B cell (primary cell): ENCODE measurements around the gene ARHGAP26. TPM values are rescaled to one million over a fixed set of nuclear protein-coding genes. Genes with fewer than 3 reads are reported as not detected.

Experiments
- ATAC-seq: fragments of 200-7000 bp; cut with Tn5 transposase; one replicate; pipeline ENCODE4 v1.10.0; 2021; ENCODE audit warnings: low read depth, mild to moderate bottlenecking, moderate number of reproducible peaks, moderate library complexity
- CTCF ChIA-PET: fragments of 350-600 bp; sonication (Branson Sonifier 250); formaldehyde crosslinking; loops from one replicate; lab custom pipeline; 2021; ENCODE audit warnings: antibody characterized with exemption, inconsistent platforms; lab: Charles Lee
- POLR2A ChIA-PET: fragments of 350-600 bp; sonication (Branson Sonifier 250); formaldehyde crosslinking; loops from one replicate; lab custom pipeline; 2021; ENCODE audit warnings: antibody characterized with exemption; lab: Charles Lee
- DNase-seq: peaks from one replicate; pipeline ENCODE4 v3.0.0; 2013
- H2AFZ ChIP-seq: 2 replicates; pipeline ENCODE4 v1.6.1; 2012; ENCODE audit warnings: mild to moderate bottlenecking, low read depth, low read length; ENCODE audit not compliant: insufficient read depth, poor library complexity, severe bottlenecking
- H3K27ac ChIP-seq, 2 donors: 1 replicate in 1 of 2; 2 replicates in 1 of 2; pipeline ENCODE4 v1.5.1; 2012 to 2013; ENCODE audit warnings: low read length in 2 of 2, mild to moderate bottlenecking in 2 of 2, moderate library complexity in 1 of 2
- H3K27me3 ChIP-seq, 4 experiments: fragments of 200-600 bp in 1 of 4; sonication (generic) in 1 of 4; replicated peaks in 1 of 4; 1 replicate in 2 of 4; 2 replicates in 2 of 4; pipeline versions ENCODE4 v1.6.1 to v1.7.0; 2013 to 2016; ENCODE audit warnings: low read length in 3 of 4, mild to moderate bottlenecking in 2 of 4, mixed read lengths in 1 of 4, moderate library complexity in 1 of 4; ENCODE audit not compliant: insufficient read depth in 4 of 4, control insufficient read depth in 3 of 4; ENCODE audit errors: control extremely low read depth in 1 of 4
- H3K36me3 ChIP-seq, 2 experiments: replicated peaks in 1 of 2; 1 replicate in 1 of 2; 2 replicates in 1 of 2; pipeline versions ENCODE4 v1.6.1 to v1.7.1; 2013; ENCODE audit warnings: low read length in 1 of 2; ENCODE audit not compliant: insufficient read depth in 2 of 2, control insufficient read depth in 1 of 2; ENCODE audit errors: control extremely low read depth in 1 of 2, extremely low read depth in 1 of 2
- H3K4me1 ChIP-seq, 2 donors: fragments of 200-600 bp in 1 of 2; sonication (generic) in 1 of 2; 1 replicate in 1 of 2; 2 replicates in 1 of 2; pipeline versions ENCODE4 v1.5.1 to v1.6.1; 2013 to 2017; ENCODE audit warnings: low read length in 2 of 2; ENCODE audit not compliant: control insufficient read depth in 2 of 2, insufficient read depth in 2 of 2
- H3K4me2 ChIP-seq: replicated peaks from 2 replicates; pipeline ENCODE3; 2012; ENCODE audit warnings: mild to moderate bottlenecking, low read depth, low read length; ENCODE audit not compliant: poor library complexity, severe bottlenecking
- H3K4me3 ChIP-seq, 5 experiments: fragments of 200-600 bp in 1 of 5; sonication (generic) in 1 of 5; 1 replicate in 3 of 5; 2 replicates in 2 of 5; pipeline versions ENCODE4 v1.5.1 to v1.7.0; 2011 to 2016; ENCODE audit warnings: low read length in 4 of 5, mild to moderate bottlenecking in 4 of 5, low read depth in 2 of 5, control low read depth in 1 of 5, moderate library complexity in 1 of 5; ENCODE audit not compliant: insufficient read depth in 1 of 5; ENCODE audit errors: control extremely low read depth in 1 of 5, extremely low read depth in 1 of 5
- H3K79me2 ChIP-seq: fragments of 200-600 bp; sonication (generic); one replicate; pipeline ENCODE4 v1.6.0; 2016; ENCODE audit warnings: low read length; ENCODE audit not compliant: control insufficient read depth, insufficient read depth
- H3K9ac ChIP-seq: fragments of 200-600 bp; sonication (generic); 2 replicates; pipeline ENCODE4 v1.6.1; 2017; ENCODE audit warnings: mild to moderate bottlenecking, low read length, moderate library complexity
- H3K9me3 ChIP-seq, 3 donors: one replicate each; pipeline versions ENCODE4 v1.6.1 to v1.7.1; 2013; ENCODE audit warnings: low read length in 2 of 3; ENCODE audit not compliant: control insufficient read depth in 2 of 3, insufficient read depth in 1 of 3; ENCODE audit errors: control extremely low read depth in 1 of 3
- H4K20me1 ChIP-seq: 2 replicates; pipeline ENCODE4 v1.6.0; 2012; ENCODE audit warnings: mild to moderate bottlenecking, low read length; ENCODE audit not compliant: insufficient read depth, control insufficient read depth, poor library complexity, severe bottlenecking
- H3K27ac Mint-ChIP-seq: one replicate; pipeline ENCODE4 v1.8.0; 2021; ENCODE audit warnings: mixed read lengths
- H3K27me3 Mint-ChIP-seq: one replicate; pipeline ENCODE4 v1.8.0; 2021; ENCODE audit warnings: mixed read lengths
- H3K4me1 Mint-ChIP-seq: one replicate; pipeline ENCODE4 v1.8.0; 2021; ENCODE audit warnings: mixed read lengths
- H3K4me3 Mint-ChIP-seq: one replicate; pipeline ENCODE4 v1.8.0; 2021; ENCODE audit warnings: mixed read lengths
- H3K9me3 Mint-ChIP-seq: one replicate; pipeline ENCODE4 v1.8.0; 2022; ENCODE audit warnings: mixed read lengths; ENCODE audit not compliant: insufficient read depth
- EZH2 ChIP-seq: IDR thresholded peaks from 2 replicates; pipeline ENCODE4 v1.6.1; 2012; ENCODE audit warnings: borderline replicate concordance, low read depth, mild to moderate bottlenecking, moderate library complexity, low read length; ENCODE audit not compliant: insufficient read depth, poor library complexity, severe bottlenecking
- WGBS: methylation state at CpG from one replicate; pipeline ENCODE4 v1.1.5; 2013; ENCODE audit warnings: missing lambda C conversion rate; ENCODE audit not compliant: insufficient coverage; 5-methylcytosine and 5-hydroxymethylcytosine counted together
- intact Hi-C: fragments of 100-400 bp; cut with micrococcal nuclease; formaldehyde crosslinking; loops from one replicate; pipeline ENCODE4 v1.10.0; 2022
- polyA plus RNA-seq: library from polyadenylated mRNA; depleted of rRNA; stranded (reverse); fragments of >200 nt; gene quantifications from 2 replicates; pipeline ENCODE4 v1.2.3, GENCODE V29; 2012
- total RNA-seq, 2 donors: library from RNA; stranded (reverse); fragments of 120-200 nt in 1 of 2; gene quantifications; 1 replicate in 1 of 2; 2 replicates in 1 of 2; pipeline versions ENCODE4 v1.2.3 to v1.2.4, GENCODE V29; 2013 to 2022
- TF ChIP-seq, protein P1 (sequence below): fragments of 200-600 bp; IDR thresholded peaks from one replicate; pipeline ENCODE4 v1.8.0; 2022; ENCODE audit warnings: antibody characterized with exemption, mild to moderate bottlenecking

The ARHGAP26 gene
- total and polyA plus RNA-seq, 2 donors (not counting 1 experiment from before 2014, with no cell fraction given), result 1.8 to 22.5 TPM

GRCh38 chr5:142780871-142781270, 10.7 kb downstream of the ARHGAP26 start:
- Histone ChIP-seq H3K9ac (no peak overlapping the region), H3K4me3 (no peak overlapping the region), H4K20me1 (no peaks in the 10 kb centered on the region), H3K4me1 (peaks cover 0 to 4% of the 10 kb centered on the region in 2 donors), H2AFZ (no peak overlapping the region), H3K4me2 (no peak overlapping the region), H3K27me3 (no peaks in the 10 kb centered on the region), H3K36me3 (no peaks in the 10 kb centered on the region), H3K27ac (no peak overlapping the region), H3K9me3 (no peaks in the 10 kb centered on the region), H3K79me2 (peaks cover 36% of the 10 kb centered on the region)
- no peak overlapping the region for H3K27ac Mint-ChIP-seq
- no peak for DNase-seq
- no peak overlapping the region for H3K4me3 Mint-ChIP-seq
- intact Hi-C loops, result no loop called here
- POLR2A ChIA-PET, result no interaction called here
- H3K9me3 Mint-ChIP-seq, result no peaks in the 10 kb centered on the region
- ATAC-seq, result no peak
- H3K27me3 Mint-ChIP-seq, result no peaks in the 10 kb centered on the region
- CTCF ChIA-PET, result interaction anchor here (0.8 to 1.1 kb wide), 2 partner anchors 9 to 99 kb away, joined by 3 read pairs; no protein-coding TSS in a partner anchor
- no peak for TF ChIP-seq EZH2
- TF ChIP-seq, protein P1, sequence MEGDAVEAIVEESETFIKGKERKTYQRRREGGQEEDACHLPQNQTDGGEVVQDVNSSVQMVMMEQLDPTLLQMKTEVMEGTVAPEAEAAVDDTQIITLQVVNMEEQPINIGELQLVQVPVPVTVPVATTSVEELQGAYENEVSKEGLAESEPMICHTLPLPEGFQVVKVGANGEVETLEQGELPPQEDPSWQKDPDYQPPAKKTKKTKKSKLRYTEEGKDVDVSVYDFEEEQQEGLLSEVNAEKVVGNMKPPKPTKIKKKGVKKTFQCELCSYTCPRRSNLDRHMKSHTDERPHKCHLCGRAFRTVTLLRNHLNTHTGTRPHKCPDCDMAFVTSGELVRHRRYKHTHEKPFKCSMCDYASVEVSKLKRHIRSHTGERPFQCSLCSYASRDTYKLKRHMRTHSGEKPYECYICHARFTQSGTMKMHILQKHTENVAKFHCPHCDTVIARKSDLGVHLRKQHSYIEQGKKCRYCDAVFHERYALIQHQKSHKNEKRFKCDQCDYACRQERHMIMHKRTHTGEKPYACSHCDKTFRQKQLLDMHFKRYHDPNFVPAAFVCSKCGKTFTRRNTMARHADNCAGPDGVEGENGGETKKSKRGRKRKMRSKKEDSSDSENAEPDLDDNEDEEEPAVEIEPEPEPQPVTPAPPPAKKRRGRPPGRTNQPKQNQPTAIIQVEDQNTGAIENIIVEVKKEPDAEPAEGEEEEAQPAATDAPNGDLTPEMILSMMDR, result no peak
- peaks cover 17% of the 10 kb centered on the region for H3K4me1 Mint-ChIP-seq
- 100% methylated on average over 1 of the region's 2 CpGs for whole genome bisulfite sequencing

DNA sequence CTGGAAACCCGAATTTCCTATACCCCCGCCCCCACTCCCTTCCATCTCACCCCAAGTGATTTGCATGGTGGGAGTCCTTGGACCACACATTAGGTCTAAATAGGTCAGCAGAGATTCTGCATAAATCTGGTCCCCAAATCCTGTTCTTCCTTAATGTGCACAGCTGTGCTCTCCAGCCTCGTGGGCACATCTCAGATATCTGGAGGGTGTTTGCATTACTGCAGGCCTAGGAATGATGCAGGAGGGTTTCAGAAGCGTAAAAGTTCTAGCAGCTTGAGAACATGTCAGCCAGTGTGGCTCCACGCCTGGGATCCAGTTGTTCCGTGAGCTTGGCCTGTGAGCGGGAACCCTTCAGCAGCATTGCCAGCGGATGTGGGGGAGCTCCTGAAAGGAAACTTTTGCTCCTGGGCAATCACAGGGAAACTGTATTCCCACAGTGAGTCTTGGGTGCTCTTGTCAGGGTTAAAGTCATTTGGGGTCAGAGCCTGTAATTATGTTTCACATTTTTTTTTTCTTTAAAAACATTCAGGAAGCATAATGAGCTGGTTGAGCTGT, 12.9 kb downstream of the ARHGAP26 start:
- Histone ChIP-seq H3K4me3 (no peak overlapping the region), H3K4me2 (no peak overlapping the region), H2AFZ (no peak overlapping the region), H3K79me2 (peaks cover 16% of the 10 kb centered on the region), H3K9ac (no peak overlapping the region), H3K9me3 (no peaks in the 10 kb centered on the region), H3K36me3 (no peaks in the 10 kb centered on the region), H3K27me3 (no peaks in the 10 kb centered on the region), H4K20me1 (no peaks in the 10 kb centered on the region), H3K4me1 (peaks cover 0 to 4% of the 10 kb centered on the region in 2 donors), H3K27ac (no peak overlapping the region)
- Mint-ChIP-seq H3K4me3 (no peak overlapping the region), H3K27me3 (no peaks in the 10 kb centered on the region), H3K9me3 (no peaks in the 10 kb centered on the region), H3K27ac (no peak overlapping the region), H3K4me1 (peaks cover 20% of the 10 kb centered on the region)
- 91% methylated on average over 7 of the region's 8 CpGs for WGBS
- TF ChIP-seq, protein P1, result no peak
- no peak for TF ChIP-seq EZH2
- ChIA-PET CTCF (interaction anchor here (1.9 kb wide), 1 partner anchor 84 kb away, joined by 7 read pairs; no protein-coding TSS in a partner anchor), POLR2A (interaction anchor here (0.7 kb wide), 1 partner anchor 1036 kb away, joined by 4 read pairs; no protein-coding TSS in a partner anchor)
- intact Hi-C loops, result no loop called here
- DNase-seq (no peak), ATAC-seq (no peak)
